HG03565 (cell line): ENCODE results near the gene FHIT.

Source experiments
- ATAC-seq: cut with Tn5 transposase; IDR thresholded peaks from one replicate; pipeline ENCODE4 v1.9.1; 2021; ENCODE audit warnings: mild to moderate bottlenecking, moderate library complexity; ENCODE audit not compliant: unreplicated experiment

FHIT gene

GRCh38 chr3:60036803-60037202 is 1214.4 kb downstream of the FHIT start:
- ATAC-seq = no peak

- no peak for ATAC-seq
These were observed 1217.3 kb downstream of the FHIT start for GRCh38 chr3:60033901-60034453.

DNA sequence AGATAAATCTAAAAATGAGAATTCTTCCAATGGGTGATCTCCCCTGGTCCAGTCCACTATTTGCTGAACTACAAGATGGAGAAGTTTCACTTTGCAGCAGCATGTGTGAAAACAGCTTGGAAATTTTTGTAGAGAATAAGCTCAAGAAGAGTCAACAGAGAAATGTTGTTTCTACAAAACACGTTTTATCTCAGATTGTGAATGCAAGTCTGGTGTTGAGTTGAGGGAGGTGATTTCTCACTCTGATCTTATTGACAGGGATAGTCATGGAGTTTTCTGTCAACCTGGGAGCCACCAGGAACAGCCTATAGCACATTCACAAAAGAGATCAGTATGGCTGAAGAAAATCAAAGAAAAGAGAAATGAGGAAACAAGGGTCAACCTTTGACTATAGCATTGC is 1220.3 kb downstream of the FHIT start:
- ATAC-seq = no peak

GRCh38 chr3:60028233-60028632 is 1223.0 kb downstream of the FHIT start:
- ATAC-seq = no peak

DNA sequence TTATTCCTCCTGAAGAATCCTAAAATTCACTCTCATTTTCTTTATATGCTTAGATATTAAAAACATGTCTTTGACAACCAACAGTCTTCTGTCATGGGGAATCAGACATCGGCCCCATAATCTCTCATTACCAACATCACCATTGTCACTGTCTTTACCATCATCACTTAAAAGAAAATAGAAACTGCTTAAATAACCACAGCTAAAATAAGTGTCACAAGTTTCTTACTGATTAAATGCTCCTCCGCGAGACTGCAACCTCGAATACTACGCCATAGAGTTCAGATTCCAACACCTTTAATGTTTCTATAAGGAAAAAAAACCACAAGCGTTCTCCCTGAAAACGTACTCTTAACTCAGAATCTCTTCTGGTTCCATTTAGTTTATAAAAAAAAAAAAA is 1223.9 kb downstream of the FHIT start:
- no peak for ATAC-seq

- ATAC-seq = no peak
These were observed 1225.9 kb downstream of the FHIT start for GRCh38 chr3:60025096-60026050.

DNA sequence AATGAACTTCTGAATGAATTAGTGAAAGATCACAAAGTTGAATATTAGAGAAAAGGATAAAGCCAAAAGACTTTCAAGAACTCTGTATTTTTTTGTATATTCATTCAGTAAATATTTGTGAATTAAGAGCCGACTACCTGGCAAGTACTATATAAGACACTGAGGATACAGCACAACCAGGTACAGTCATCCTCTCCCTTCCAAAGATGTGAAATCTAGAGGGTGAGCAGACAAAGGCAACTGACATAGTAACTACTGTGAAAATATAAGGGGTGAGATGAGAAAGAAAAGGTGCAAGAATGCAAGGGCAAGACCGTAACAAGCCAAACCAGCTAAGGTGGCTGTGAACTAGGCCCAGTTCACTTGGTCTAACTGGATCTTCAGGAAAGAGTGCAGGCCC is 1226.9 kb downstream of the FHIT start:
- ATAC-seq = no peak

GRCh38 chr3:60023189-60023588 is 1228.1 kb downstream of the FHIT start:
- no peak for ATAC-seq

DNA sequence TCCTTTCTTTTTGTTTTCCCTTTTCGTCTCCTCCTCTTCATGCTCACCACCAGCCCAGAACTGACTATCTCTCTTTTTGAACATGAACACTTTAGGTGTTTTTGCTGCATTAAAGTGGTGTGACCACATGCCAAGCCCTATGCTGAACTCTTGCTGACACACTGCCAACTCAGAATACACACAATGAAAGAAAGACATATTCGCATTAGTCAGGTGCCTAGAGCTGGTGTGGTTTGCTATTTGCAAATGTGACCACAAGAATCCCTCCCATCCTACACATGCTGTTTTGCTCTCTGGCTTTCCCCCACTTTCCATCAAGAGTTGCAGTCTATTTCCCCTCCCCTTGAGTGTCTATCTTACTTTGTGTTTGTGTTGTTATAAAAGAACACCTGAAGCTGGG is 1233.6 kb downstream of the FHIT start:
- peak; percentile 77 for ATAC-seq

- ATAC-seq = no peak
These were observed 1236.1 kb downstream of the FHIT start for GRCh38 chr3:60015032-60015705.

GRCh38 chr3:60013241-60013640 is 1238.0 kb downstream of the FHIT start:
- no peak for ATAC-seq

- ATAC-seq = no peak
These were observed 1240.0 kb downstream of the FHIT start for GRCh38 chr3:60011218-60011617.

DNA sequence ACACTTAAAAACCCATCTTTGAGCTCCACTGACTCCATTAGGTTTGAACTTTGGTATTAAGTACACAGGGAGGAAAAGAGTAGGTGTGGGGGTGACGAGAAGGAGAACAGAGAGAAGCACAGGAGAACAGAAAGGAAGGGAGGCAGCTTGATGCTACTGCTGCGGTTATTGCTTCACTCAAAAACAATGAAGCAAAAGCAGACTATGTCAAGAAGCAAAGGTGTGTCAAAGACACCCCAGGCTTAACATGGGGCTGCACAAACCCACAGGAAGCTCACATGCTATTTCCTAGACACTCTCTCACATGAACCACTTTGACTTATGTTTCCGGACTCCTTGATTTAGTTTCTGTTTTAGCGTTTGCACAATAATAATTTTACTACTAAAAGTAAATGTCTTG is 1240.5 kb downstream of the FHIT start:
- peak; percentile 95 for ATAC-seq

GRCh38 chr3:60009931-60010478 is 1241.2 kb downstream of the FHIT start:
- no peak for ATAC-seq

DNA sequence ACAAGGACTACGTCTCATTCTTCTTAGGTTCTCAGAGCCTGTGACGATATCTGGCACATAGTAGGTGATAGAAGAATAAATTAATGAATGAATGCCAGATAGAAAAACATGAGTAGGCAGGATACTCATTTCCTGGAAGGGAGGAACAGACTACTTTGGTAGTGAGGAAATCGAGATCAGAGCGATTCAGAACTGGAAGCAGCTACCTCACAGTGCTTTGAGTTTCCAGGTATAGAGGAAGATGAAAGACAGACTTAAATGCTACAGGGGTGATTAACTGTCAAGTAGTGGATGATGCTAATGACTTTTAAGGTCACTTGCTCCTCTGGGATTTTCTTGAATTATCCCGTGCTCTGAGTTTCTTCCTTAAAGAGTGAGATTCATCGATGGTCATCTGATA is 1249.9 kb downstream of the FHIT start:
- no peak for ATAC-seq

- ATAC-seq = no peak
These were observed 1250.7 kb downstream of the FHIT start for GRCh38 chr3:60000311-60001105.

DNA sequence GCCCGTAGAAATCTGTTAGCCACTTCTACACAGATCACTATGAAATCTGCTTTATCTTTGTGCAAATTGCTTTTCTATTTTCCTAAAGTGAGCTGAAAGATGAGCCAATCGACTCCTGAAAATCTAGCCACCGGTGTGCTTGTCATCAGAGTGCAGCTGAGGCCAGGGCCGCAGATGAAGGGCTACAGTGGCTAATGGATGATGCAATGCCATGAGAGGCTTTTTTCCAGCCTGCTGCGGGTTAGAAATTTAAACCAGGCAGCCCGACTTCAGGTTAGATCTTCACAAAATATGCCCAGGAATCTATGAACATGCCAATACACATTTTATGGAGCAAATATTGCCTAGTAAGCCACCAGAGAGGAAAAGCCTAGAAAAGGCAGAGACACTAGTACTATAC is 1253.2 kb downstream of the FHIT start:
- ATAC-seq = no peak

- no peak for ATAC-seq
These were observed 1253.7 kb downstream of the FHIT start for GRCh38 chr3:59997583-59997982.

GRCh38 chr3:59996056-59996455 is 1255.2 kb downstream of the FHIT start:
- ATAC-seq = no peak

- ATAC-seq = no peak
These were observed 1255.7 kb downstream of the FHIT start for GRCh38 chr3:59995563-59995962.
